Suprapubic skin (tissue), 4 donors: ENCODE measurements around the gene TTC22.

Experiments used
- CTCF ChIP-seq, 2 donors: fragments of 200-600 bp in 1 of 2; fragments of 450-650 bp in 1 of 2; sonication (generic) in 1 of 2; IDR thresholded peaks; one replicate each; pipeline ENCODE4 v1.5.1; 2016 to 2019; ENCODE audit warnings: antibody characterized with exemption in 2 of 2, mild to moderate bottlenecking in 1 of 2, moderate library complexity in 1 of 2
- POLR2A ChIP-seq, 2 donors: fragments of 450-650 bp; IDR thresholded peaks; one replicate each; pipeline ENCODE4 v1.6.1; 2017; ENCODE audit warnings: antibody characterized with exemption in 2 of 2, mild to moderate bottlenecking in 2 of 2, moderate library complexity in 2 of 2
- POLR2AphosphoS5 ChIP-seq, 3 donors: sonication (generic); formaldehyde crosslinking; IDR thresholded peaks; one replicate each; pipeline ENCODE4 v1.6.1; 2017; ENCODE audit warnings: antibody characterized with exemption in 3 of 3

GRCh38 chr1:54844564-54844963, 43.4 kb upstream of the TTC22 start:
- TF ChIP-seq CTCF (IDR thresholded peaks at IDR 0.05): no peak
- TF ChIP-seq POLR2A (IDR thresholded peaks at IDR 0.05): no peak
- no peak for TF ChIP-seq POLR2AphosphoS5 (IDR thresholded peaks at IDR 0.05)
